Heart right ventricle (tissue), 16 donors: Measurements from ENCODE around the gene SSC4D. TPM values are rescaled to one million over a fixed set of nuclear protein-coding genes. Genes with fewer than 3 reads are reported as not detected.

Source experiments
- ATAC-seq, 8 donors: fragments of 200-7000 bp; cut with Tn5 transposase; one replicate each; pipeline ENCODE4 v1.9.1; 2020; ENCODE audit warnings: mild to moderate bottlenecking in 8 of 8, moderate library complexity in 8 of 8, moderate number of reproducible peaks in 1 of 8
- DNase-seq, 2 donors: peaks; one replicate each; pipeline ENCODE4 v3.0.0-alpha.2; 2020
- H3K27ac ChIP-seq, 10 donors: fragments of 200-600 bp; sonication (generic) in 2 of 10; one replicate each; pipeline versions ENCODE4 v1.5.0 to v1.8.0; 2020 to 2022; ENCODE audit warnings: mild to moderate bottlenecking in 3 of 10
- H3K27me3 ChIP-seq, 7 donors: fragments of 200-600 bp; one replicate each; pipeline ENCODE4 v1.8.0; 2021 to 2022; ENCODE audit warnings: mild to moderate bottlenecking in 2 of 7
- H3K36me3 ChIP-seq, 9 donors: fragments of 200-600 bp; sonication (generic) in 1 of 9; one replicate each; pipeline versions ENCODE4 v1.5.0 to v1.8.0; 2020 to 2022; ENCODE audit warnings: mild to moderate bottlenecking in 2 of 9
- H3K4me1 ChIP-seq, 9 donors: fragments of 200-600 bp; sonication (generic) in 1 of 9; one replicate each; pipeline versions ENCODE4 v1.5.0 to v1.8.0; 2020 to 2022; ENCODE audit warnings: mild to moderate bottlenecking in 4 of 9
- H3K4me3 ChIP-seq, 10 donors: fragments of 200-600 bp; sonication (generic) in 2 of 10; one replicate each; pipeline versions ENCODE4 v1.5.0 to v1.8.0; 2020 to 2022; ENCODE audit warnings: mild to moderate bottlenecking in 7 of 10, moderate library complexity in 2 of 10
- H3K9me3 ChIP-seq, 11 donors: fragments of 200-600 bp in 10 of 11; sonication (generic) in 2 of 11; one replicate each; pipeline versions ENCODE4 v1.5.0 to v1.8.0; 2013 to 2022; ENCODE audit warnings: mild to moderate bottlenecking in 2 of 11, control low read depth in 1 of 11, moderate library complexity in 1 of 11
- WGBS, 2 donors: extraction: QIAGEN DNeasy Blood & Tissue Kit; methylation state at CpG; one replicate each; pipeline ENCODE4 v1.1.7; 2013; ENCODE audit warnings: inconsistent platforms in 1 of 2; 5-methylcytosine and 5-hydroxymethylcytosine counted together
- intact Hi-C, 10 donors: fragments of 100-400 bp; cut with DNase I; formaldehyde crosslinking; loops; one replicate each; pipeline versions ENCODE4 v1.11.1 to v1.14.2; 2022
- polyA plus RNA-seq, 2 donors: library from polyadenylated mRNA; stranded (reverse); fragments of 200-250 nt; gene quantifications; one replicate each; pipeline ENCODE4 v1.2.3, GENCODE V29; 2013
- total RNA-seq, 10 donors: library from RNA; stranded (reverse); fragmentation: NEBNext Ultra II Directional in 3 of 10; extraction: Animal tissue kit (Norgen Biotek cat#: 25700) in 3 of 10; gene quantifications; one replicate each; pipeline versions ENCODE4 v1.2.1 to v1.2.4, GENCODE V29; 2021 to 2023
- TF ChIP-seq, protein P1 (sequence below), 9 donors: fragments of 200-600 bp; sonication (generic) in 2 of 9; IDR thresholded peaks; one replicate each; pipeline versions ENCODE4 v1.5.0 to v1.8.0; 2021 to 2022; ENCODE audit warnings: antibody characterized with exemption in 9 of 9, mild to moderate bottlenecking in 5 of 9, moderate library complexity in 1 of 9
- donor health status: Arrhythmogenic right ventricular cardiomyopathy.
- donor health status: ischemic (EF 13 %, LVEDD 7.1; RV severe dilation, severe dysfunction).
- donor health status: healthy with polysubstance abuse.
- donor health status: DM: no; HTN: yes; CAD: no.
- donor health status: DM: no; HTN: no; CAD: no.
- donor health status: ischemic (EF 25% LVEDD 6.9; RV normal size, moderate dysfunction).
- donor health status: ischemic (EF 25% LVEDD 5.7; RV mildly dilated, moderate dysfunction).
- donor health status: healthy.
- donor health status: DM: yes; HTN: yes; CAD: no.
- donor health status: Ischemic cardiomyopathy.
- donor health status: ischemic (EF 35%, LVEDD 5.7; RV mildly dilated, moderate dysfunction).
- donor health status: nonischemic (EF 11% LVEDD 7.7; RV severe dilation, severe dysfunction).
- donor health status: DM: yes; HTN: yes; CAD: no.
- donor health status: PGD.
- donor health status: ischemic (EF 29% LVEDD 5.4; RV normal size, mild dysfunction).
- donor health status: nonischemic (EF 23%, LVEDD 6.1; RV moderate dilation, normal function).

Gene SSC4D
- total and polyA plus RNA-seq, 12 donors: 0.24 to 1.9 (median 0.96) TPM

DNA sequence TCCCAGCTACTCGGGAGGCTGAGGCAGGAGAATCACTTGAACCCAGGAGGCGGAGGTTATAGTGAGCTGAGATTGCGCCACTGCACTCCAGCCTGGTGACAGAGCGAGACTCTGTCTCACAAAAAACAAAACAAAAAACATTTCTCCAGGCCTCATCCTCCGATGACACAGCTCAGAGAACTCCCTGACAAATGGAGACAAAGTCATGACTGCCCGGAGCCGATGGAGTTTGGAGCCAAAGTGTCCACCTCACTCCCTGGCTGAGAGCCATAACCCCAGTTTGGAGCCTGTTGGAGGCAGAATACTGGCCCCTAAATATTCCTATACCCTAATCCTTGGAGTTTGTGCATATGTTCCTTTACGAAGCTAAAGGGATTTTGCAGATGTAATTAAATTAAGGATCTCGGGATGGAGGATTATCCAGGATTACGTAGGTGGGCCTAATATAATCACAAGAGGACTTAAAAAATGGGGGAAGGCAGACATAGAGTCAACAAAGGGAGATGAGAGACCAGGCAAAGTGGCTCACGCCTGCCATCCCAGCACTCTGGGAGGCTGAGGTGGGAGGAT is 22.7 kb downstream of the SSC4D start:
- TF ChIP-seq, protein P1, sequence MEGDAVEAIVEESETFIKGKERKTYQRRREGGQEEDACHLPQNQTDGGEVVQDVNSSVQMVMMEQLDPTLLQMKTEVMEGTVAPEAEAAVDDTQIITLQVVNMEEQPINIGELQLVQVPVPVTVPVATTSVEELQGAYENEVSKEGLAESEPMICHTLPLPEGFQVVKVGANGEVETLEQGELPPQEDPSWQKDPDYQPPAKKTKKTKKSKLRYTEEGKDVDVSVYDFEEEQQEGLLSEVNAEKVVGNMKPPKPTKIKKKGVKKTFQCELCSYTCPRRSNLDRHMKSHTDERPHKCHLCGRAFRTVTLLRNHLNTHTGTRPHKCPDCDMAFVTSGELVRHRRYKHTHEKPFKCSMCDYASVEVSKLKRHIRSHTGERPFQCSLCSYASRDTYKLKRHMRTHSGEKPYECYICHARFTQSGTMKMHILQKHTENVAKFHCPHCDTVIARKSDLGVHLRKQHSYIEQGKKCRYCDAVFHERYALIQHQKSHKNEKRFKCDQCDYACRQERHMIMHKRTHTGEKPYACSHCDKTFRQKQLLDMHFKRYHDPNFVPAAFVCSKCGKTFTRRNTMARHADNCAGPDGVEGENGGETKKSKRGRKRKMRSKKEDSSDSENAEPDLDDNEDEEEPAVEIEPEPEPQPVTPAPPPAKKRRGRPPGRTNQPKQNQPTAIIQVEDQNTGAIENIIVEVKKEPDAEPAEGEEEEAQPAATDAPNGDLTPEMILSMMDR (IDR thresholded peaks at IDR 0.05): no peak
- H3K4me1 ChIP-seq: peaks cover 0 to 18% (median 3%) of the 10 kb centered on the region in 9 donors
- no peaks in the 10 kb centered on the region for H3K27me3 ChIP-seq
- no peak overlapping the region for H3K4me3 ChIP-seq
- no peaks in the 10 kb centered on the region for H3K36me3 ChIP-seq
- DNase-seq (no peak), ATAC-seq (no peak)
- no peak overlapping the region for H3K27ac ChIP-seq
- H3K9me3 ChIP-seq: no peaks in the 10 kb centered on the region
- 84 to 85% methylated on average over 11 of the region's 11 CpGs for whole genome bisulfite sequencing, 2 donors
- intact Hi-C loops: no loop called here

DNA sequence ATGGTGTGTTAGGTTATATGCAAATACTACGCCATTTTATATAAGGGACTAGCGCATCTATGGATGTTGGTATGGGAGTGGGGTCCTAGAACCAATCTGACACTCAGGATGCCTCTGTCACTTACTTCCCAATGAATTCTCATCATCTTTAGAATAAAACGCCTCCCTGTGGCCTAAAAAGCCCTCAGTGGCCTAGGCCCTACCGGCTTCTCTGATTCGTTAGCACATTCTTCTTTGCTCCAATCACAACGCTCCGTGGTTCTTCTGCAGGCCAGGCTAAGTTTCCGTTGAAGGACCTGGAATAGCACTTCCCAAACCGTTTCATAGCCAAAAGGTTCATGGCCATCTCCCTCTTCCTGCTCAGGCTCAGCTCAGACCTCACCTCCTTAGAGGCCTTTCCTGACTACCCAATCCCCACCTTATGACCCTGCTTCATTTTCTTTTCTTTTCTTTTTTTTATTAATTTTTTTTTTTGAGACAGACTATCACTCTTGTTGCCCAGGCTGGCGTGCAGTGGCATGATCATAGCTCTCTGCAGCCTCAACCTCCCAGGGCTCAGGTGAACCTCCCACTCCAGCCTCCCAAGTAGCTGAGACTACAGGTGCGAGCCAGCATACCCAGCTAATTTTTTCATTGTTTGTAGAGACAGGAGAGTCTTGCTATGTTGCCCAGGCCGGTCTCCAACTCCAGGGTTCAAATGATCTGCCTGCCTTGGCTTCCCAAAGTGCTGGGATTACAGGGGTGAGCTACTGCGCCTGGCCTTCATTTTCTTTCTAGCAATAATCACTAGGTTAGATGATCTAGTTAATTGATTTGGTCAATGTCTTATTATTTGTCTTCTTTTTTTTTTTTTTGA is 26.2 kb downstream of the SSC4D start:
- ATAC-seq: no peak
- peak overlapping the region in 2 of 10 donors; percentile 17 to 48 for H3K27ac ChIP-seq

DNA sequence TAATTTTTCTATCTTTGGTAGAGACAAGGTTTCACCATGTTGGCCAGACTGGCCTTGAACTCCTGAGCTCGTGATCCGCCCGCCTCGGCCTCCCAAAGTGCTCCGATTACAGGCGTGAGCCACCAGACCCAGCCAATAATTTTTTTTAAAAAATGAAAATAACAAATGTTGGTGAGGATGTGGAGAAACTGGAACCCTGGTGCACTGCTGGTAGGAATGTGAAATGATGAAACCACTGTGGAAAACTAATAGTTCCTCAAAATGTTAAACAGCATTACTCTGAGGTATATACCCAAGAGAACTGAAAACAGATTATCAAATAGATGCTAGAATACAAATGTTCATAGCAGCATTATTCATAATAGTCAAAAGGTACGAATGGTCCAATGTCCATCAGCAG is 27.7 kb downstream of the SSC4D start:
- TF ChIP-seq, protein P1 (IDR thresholded peaks at IDR 0.05): no peak
- Histone ChIP-seq H3K27ac (peak overlapping the region in 1 of 10 donors; percentile 99), H3K4me3 (no peak overlapping the region), H3K27me3 (no peaks in the 10 kb centered on the region), H3K4me1 (peaks cover 11 to 45% (median 32%) of the 10 kb centered on the region in 9 donors), H3K36me3 (no peaks in the 10 kb centered on the region), H3K9me3 (no peaks in the 10 kb centered on the region)
- ATAC-seq (no peak), DNase-seq (no peak)
- WGBS, 2 donors: 94 to 96% methylated on average over 7 of the region's 7 CpGs
- intact Hi-C loops: no loop called here

More for the DNA sequence above, 26.2 kb downstream of the SSC4D start:
- H3K9me3 ChIP-seq: no peaks in the 10 kb centered on the region
- 63 to 65% methylated on average over 13 of the region's 13 CpGs for WGBS, 2 donors
- intact Hi-C loops: no loop called here
- H3K27me3 ChIP-seq: no peaks in the 10 kb centered on the region
- H3K36me3 ChIP-seq: no peaks in the 10 kb centered on the region
- H3K4me3 ChIP-seq: no peak overlapping the region
- no peak for DNase-seq
- TF ChIP-seq, protein P1 (IDR thresholded peaks at IDR 0.05): peak in 4 of 9 donors; percentile 10 to 23 (median 12)
- H3K4me1 ChIP-seq: peaks cover 11 to 30% (median 20%) of the 10 kb centered on the region in 9 donors

DNA sequence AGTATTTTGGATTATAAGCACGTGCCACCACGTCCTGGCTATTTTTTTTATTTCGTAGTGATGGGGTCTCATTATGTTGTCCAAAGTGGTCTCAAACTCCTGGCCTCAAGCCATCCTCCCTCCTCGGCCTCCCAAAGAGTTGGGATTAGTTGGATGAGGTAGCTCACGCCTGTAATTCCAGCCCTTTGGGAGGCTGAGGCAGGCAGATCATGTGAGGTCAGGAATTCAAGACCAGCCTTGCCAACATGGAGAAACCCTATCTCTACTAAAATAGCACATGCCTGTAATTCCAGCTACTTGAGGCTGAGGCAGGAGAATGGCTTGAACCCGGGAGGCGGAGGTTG is 28.9 kb downstream of the SSC4D start:
- intact Hi-C loops: no loop called here
- WGBS, 2 donors: 34 to 41% methylated on average over 7 of the region's 7 CpGs

More for the DNA sequence above, 28.9 kb downstream of the SSC4D start:
- Histone ChIP-seq H3K27me3 (no peaks in the 10 kb centered on the region), H3K4me3 (peak overlapping the region in 8 of 10 donors; percentile 7 to 50 (median 48)), H3K9me3 (no peaks in the 10 kb centered on the region), H3K36me3 (no peaks in the 10 kb centered on the region), H3K27ac (peak overlapping the region; percentile 66 to 99 (median 95)), H3K4me1 (peaks cover 11 to 45% (median 32%) of the 10 kb centered on the region in 9 donors)
- TF ChIP-seq, protein P1 (IDR thresholded peaks at IDR 0.05): no peak
- ATAC-seq (no peak), DNase-seq (no peak)
